Activated CD4-positive, alpha-beta T cell treated with anti-CD3 and anti-CD28 coated beads, Interleukin-2, amount 50 U/mL, for 1 hour (primary cell): Measurements from ENCODE around the gene SLC6A3.

ENCODE experiments used
- DNase-seq: peaks from one replicate; pipeline ENCODE4 v3.0.0-alpha.2; 2020

Gene SLC6A3

DNA sequence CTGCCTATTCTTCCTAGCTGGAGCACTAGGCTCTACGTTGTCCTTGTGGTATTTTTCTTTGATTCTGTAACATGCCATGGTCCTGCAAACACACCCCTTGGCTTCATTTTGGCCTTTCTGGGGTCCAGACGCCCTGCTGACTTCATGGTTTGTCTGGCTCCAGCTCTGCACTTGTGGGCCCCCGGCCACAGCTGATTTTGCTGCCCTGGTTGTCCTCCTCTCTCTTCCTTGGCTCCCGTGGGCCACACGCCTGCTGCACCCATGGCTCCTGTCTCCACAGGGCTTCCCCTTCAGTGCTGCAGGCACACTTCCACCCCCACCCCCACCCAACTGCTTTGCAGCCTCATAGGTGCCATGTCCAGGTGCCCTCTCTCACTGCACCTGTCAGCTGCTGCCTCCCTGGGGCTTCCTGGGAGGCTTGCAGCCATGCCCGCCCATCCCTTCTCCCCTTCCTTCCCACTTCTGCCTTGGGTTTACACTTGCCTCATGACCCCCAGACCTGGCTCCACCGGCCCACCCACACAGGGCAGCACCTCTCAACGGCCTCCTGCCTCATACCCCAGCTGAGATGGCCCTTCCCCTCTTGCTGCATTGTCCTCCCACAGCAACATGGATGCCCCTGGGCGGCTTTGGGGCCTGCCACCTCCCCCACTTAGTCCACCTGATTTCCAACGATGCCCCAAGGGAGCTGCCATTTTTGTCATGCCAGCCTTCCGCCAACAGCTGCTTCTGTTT is 25.6 kb downstream of the SLC6A3 start:
- DNase-seq: no peak

DNA sequence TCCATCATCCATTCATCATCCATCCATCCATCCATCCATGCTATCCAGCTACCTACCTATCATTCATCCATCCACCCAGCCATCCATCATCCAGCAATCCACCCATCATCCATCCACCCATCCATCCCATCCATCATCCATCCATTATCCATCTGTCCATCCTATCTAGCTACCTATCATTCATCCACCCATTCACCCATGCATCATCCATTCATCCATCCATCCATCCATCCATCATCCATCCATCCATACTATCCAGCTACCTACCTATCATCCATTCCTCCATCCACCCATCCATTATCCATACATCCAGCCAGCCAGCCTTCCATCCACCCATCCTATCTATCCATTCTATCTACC is 26.3 kb downstream of the SLC6A3 start:
- no peak for DNase-seq

DNA sequence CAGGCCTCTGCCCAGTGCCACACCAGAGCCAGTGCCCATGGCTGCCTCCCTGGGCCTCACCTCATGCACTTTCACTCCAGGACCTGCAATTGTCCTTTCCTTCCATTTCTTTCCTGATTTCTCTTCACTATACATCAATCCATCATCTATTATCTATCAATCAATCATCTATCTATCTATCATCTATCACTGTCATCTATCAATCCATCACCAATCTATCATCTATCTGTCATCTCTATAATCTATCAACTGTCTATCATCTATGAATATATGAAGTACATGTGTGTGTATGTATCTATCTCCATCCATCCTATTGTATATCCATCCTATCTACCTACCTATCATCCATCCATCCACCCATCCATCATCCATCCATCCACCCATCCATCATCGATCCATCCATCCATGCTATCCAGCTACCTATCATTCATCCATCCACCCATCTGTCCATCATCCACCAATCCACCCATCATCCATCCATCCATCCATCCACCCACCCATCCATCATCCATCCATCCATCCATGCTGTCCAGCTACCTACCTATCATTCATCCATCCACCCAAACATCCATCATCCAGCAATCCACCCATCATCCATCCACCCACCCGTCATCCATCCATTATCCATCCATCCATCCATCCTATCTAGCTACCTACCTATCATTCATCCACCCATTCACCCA is 26.9 kb downstream of the SLC6A3 start:
- no peak for DNase-seq

DNA sequence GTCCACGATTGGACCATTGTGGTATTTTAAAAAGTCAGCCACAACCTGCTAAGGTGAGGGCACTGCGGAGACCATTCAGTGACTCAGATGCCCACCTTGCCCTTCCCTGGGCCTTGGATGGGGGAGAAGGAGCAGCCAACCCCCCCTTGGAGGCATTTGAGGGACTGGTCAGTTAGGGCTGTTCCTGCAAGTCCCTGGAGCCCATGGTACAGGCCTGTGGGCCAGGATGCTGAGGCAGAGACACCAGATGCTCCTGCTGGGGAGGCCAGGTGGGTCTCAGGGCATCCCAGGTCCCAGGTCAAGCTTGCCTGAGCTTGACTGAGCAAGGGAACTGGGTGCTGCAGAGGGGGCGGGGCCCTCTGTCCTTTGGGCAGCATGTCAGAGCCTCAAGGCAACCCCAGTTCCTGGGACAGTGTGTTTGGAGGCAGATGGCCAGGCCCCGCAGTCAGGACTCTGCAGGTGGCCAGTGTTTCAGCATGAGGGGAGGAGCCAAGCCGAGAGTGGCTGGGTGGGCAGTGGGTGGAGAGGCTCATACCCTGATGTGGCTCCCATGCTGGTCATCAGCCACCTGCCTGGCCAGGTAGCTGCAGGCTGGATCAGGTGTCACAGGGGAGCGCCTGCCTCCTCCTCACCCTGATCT is 27.5 kb downstream of the SLC6A3 start:
- DNase-seq: no peak

DNA sequence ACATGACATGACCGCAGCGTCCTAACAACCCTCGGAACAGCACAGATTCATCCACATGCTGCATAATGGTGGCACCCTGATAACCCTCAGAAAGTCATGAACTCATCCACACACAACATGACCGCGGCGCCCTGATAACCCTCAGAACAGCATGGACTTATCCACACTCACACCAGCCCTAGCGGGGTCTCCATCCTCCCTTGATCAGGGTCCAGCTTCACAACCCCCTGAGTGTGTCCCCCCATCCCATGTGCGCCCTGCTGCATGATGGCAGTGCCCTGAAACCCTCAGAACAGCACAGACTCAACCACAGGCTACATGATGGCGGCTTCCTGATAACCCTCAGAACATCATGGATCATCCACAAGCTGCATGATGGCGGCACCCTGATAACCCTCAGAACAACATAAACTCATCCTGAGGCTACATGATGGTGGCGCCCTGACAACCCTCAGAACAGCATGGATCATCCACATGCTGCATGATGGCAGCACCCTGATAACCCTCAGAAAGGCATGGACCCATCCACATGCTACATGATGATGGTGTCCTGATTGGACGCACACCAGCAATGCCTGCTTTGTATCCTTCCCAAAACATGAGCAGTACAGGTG is 28.3 kb downstream of the SLC6A3 start:
- no peak for DNase-seq

DNA sequence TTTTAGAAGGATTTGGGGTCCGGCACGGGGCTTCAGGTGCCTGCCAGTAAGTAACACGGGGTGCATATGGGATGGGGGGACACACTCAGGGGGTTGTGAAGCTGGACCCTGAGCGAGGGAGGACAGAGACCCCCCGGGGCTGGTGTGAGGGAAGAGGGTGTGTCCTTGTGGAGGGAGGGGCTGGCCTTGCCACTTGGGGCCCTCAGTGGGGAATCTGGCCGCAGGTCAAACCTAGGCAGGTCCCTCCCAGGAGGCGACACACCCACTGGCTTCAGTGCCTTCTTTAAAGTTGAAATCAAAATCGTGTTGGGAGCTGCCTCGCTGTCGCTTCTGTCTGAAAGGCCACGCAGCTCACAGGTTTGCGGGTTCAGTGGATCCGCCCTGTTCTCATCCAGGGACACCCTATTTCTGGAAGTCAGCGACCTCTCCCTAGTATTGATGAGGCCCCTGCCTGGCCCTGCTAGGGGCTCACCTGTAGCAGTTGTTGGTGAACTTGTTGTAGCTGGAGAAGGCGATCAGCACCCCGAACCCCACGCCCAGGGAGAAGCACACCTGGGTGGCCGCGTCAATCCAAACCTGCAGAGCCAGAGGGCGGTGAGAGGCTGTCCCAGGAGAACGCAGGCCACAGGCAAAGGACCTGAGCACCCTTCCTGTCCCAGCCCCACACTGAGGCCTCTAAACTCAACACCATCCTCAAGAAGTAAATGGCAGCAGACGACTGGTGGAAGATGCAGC is 29.4 kb downstream of the SLC6A3 start:
- DNase-seq: no peak

DNA sequence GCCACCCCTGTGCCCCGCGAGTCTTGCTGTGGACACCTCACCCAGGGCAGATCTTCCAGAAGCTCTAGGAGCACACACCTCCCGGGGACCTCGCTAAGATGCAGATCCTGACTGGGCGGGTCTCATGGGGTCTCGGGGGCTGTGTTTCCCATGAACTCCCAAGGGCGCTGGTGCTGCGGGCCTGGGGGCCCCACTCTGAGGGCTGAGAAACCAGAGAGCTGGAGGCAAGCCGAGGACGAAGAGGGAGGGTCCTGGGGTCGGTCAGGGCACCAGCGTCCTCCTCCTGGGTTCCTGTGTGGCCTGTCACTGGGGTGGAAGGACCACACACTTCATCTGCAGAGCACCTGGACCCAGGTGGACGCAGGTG is 30.2 kb downstream of the SLC6A3 start:
- no peak for DNase-seq

DNA sequence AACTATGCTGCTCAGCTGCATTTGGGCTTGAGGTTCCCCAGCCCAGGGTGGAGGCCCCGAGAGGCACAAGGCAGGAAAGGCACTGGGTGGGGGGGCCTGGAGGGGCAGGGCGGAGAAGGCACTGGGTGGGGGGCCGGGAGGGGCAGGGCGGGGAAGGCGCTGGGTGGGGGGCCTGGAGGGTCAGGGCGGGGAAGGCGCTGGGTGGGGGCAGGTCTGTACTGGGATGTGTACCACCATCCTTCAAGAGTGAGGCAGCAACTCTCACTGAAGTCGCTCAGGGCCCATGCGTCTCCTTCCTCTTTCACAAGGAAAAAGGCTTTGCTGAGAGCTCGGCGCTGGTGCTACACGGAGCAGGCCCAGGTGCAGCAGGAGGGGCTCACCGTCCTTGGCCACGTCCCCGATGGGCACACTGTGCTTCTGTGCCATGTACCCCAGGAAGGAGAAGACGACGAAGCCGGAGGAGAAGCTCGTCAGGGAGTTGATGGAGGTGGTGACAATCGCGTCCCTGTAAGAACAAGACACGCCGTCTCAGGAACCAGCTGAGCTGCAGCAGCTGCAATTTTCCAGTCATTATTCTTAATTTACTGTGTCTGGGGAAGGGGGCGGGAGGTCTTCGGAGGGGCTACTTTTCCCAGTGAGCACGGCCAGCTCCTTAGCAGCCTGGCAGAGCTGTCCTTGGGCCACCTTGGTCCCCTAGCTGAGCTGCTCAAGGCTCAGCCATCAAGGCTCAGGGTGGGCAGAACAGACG is 30.8 kb downstream of the SLC6A3 start:
- no peak for DNase-seq

DNA sequence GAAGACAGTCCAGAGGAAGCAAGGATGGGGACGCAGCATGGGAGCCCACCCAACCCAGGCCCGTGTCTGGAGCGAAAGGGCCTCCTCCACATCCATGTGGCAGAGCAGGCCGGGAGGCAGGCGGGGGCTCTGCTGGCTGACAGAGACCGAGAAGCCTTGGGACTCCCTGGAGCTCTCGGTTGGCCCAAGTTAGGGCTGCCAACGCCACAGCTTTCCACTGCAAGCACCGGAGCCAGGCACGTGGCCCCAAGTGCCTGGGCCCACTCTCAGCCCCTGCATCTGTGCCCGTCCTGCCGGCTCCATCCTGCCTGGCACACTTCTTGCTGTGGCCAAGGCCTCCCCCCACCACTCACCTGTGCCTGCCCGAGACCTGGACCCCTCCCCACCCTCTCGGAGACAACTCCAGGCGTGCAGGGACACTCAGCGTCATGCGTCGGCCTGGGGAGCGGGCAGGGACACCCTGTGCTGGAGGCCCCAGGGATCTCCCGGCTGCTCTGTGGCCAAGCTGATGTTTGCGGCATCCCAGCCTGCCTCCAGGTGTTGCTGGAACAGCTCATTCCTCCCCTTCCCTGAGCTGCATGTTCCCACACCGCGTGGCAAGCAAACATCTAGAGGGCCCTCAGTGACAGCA is 31.5 kb downstream of the SLC6A3 start:
- no peak for DNase-seq

DNA sequence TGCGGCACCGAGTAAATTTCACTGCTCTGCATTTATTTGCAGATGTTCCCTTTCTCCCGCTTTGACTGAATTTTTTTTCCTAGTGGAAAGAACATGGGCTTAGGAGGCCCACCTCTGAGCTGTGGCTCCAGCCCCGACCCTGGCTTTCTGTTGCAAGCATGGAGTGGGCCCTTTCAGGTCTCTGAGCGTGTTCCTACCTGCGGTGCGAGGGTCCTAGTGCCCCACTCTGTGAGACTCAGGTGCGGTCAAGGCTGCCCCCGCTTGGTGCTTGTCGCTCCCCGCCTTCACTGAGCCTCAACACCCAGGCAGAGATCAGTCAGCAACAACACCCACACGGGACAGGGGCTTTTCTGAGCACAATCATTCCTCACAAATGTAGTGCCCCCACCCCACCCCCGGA is 32.0 kb downstream of the SLC6A3 start:
- no peak for DNase-seq

DNA sequence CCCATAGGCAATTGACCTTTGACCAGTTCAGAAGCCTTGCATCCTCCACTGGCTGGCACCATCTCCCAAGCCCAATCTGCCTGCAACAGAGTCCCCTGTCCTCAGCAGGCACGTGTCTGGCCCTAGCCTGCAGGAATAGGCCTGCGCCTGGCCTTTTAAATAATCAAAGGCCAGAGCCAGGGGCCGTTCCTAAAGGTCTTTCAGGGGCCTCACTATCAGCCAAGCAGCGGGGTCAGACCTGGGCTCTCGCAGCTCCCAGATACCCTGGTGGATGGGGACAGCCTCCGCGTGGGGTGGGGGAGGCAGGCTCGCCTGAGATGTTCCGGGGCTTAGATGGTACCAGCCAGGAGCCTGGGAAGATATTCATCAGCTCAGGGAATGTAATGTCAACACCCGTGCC is 32.6 kb downstream of the SLC6A3 start:
- no peak for DNase-seq

DNA sequence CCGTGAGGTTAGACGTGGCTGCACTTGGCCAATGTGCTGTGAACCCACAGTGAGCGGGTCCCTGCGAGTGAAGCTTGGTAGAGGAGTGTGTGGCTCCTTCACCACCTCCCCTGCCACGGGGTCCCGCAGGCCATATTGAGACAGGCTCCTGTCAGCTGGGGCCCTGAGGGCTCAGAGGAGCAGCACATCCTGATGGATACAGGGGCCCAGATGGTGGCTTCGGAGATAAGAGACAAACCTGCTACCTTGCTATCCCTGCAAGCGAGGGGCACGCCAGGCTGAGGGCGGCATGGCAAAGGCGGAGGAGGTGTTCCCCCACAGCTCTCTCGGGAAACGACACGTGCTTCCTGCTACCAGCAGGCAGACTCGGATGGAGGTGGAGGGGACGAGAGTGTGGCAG is 33.1 kb downstream of the SLC6A3 start:
- no peak for DNase-seq

DNA sequence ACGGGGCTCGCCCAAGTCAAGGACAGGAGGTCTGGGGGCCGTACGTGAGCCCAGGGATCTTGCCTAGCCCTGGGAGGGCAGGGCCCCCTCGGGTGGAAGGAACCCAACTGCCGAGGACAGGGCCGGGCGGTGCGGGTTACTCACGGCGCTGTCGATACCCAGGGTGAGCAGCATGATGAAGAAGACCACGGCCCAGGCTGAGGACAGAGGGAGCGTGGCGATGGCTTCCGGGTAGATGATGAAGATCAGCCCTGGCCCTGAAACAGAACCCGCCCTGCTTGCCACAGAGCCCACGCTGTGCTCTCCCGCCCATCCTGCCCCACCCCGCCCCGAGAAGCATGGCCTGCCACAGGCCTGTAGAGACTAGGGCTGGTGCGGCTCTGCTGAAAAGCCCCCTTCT is 34.1 kb downstream of the SLC6A3 start:
- DNase-seq: no peak

DNA sequence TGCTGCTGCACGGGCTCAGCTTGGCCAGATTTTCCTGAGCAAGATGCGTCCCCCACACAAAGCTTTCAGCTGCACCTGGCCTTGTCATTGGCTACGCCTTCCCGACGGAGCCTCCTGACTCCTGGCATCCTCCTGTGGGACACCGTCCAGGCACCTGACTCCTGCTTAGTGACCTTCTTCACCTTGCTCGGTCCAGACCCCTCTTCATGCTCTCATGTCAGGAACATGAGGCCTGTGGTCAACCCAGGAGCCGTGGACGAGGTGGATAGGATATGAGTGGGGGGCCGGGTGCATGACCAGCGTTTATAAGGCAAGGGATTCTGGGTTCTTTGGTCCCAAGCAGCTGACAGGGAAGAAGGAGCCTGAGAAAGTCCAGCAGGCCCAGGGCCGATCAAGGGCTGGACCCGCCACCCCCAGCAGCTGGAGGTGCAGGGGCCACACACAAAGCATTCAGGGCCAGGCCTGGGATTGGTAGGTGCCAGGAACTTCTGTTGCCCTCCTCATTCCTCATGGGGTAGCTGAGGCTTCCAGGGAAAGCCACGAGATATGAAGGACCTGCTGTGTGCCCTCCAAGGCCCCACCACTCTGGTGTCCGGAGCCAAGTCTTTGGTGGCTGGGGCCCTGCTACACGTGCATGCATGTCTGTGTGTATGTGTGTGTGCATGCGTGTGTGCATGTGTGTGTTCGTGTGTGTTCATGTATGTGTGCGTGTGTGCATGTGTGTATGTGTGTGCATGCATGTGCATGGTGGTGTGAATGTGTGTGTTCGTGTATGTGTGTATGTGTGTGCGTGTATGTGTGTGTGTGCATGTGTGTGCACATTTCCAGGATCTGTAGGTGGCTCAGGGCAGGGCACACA is 34.9 kb downstream of the SLC6A3 start:
- no peak for DNase-seq

DNA sequence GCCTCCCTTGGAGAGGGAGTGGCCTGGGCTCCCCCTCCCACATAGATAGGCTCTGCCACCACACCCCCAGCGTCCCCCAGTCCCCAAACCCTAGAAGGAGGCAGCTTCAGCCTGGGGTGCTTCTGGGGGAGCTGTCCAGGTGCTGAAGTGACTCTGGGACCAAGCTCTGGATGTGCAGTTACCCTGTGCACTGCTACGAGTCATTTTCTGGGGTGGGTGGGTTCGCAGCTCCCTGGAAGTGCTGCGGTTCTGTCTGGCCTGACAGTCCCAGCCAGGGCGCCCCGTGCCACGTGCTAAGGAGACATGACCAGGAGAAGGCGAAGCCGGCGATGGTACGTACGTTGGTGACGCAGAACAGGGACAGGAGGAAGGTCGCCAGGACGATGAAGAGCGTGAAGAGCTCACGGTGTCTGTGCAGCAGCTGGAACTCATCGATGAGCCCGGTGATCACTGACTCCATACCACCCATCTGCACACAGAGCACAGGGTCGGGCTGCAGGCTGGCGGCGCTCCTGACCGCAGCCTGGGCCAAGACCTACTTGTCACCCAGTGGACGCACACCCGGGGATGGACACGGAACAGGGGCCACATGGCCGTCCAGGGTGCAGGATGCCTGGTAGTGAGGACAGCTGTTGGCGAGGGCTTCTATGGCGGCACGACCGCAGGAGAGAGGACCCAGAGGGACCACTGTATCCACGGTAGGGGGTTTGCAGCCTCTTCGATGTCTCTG is 35.7 kb downstream of the SLC6A3 start:
- DNase-seq: no peak

DNA sequence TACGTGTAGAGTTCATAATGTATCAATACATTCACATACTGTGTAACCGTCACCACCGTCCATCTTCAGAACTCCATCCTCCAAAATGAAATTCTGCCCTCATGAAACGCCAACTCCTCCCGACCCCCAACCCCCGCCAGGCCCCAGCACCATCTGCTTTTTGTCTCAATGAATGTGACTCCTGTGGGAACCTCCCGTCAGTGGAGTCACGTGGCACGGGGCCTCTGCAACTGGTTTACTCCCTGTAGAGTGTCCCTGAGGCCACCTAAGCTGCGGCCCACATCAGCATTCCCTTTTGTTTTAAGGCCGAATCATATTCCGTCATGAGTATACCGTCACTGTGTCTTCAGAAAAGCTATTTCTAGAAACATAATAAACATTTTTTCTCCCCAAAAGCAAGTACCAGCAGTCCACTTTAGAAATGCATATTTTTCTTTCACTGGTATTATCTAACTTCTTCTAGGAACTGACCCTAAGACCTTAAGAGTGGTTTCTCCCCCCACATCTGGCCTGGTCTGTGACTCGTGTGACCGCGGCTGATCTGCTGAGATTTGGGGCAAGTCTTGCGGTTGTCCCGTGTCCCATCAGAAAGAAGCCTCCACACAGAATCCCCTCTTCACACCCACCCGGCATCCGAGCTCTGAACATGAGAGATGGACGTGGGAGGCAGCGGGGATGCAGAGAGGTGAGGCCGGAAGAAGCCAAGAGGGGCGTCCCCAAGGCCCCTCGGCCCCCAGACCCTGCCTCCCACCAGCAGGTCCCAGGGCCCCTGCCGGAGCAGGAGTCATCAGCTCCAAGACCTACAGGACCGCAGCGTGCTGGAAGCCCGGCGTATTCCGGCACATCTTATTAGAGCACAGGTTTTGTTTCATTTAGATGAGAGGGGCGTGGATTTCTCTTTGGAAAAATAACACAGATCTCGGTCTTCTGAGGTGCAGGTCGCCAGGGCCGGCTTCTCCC is 38.3 kb downstream of the SLC6A3 start:
- no peak for DNase-seq

DNA sequence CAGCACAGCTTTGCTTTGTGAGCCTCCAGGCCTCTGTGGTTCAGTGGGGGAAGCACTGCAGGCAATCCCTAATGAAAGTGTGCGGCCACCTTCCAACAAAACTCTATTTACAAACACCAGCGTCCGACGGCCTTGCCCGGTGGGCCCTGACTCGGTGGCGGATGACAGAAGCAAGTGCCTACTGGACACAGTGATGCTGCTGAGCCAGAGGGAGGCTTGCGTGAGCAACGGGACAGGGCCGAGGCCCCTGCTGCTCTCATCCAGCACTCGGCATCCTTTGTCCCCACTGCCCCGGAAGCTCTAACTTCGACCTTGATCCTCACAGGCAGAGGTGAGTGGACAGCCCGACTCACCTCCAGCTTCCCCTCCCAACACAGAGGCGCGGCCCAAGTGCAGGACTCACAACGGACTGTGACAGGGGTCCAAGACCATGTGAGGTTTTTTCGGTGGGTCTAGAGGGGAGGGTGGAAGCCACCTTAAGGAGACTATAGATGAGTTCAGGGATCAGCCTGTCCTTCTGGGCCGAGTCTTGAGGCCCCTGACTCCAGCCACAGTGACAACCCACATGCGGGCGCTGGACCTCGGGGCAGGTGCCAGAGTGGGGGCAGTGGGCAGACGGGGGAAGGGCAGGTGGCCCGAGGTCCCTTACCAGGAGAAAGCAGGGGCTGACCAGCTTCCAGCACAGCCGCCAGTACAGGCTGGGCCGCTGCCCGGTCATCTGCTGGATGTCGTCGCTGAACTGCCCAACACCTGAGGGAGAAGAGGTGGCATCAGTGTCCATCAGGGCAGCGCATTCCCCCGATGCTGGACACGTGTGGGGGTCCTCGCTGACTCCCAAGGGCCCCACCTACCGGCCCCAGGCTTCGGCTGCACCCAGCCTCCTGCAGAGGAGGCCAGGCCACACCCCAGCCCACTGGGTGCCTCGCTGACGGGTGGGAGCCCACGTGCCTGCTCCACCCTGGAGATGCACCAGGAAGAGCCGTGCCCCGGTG is 39.4 kb downstream of the SLC6A3 start:
- DNase-seq: no peak

DNA sequence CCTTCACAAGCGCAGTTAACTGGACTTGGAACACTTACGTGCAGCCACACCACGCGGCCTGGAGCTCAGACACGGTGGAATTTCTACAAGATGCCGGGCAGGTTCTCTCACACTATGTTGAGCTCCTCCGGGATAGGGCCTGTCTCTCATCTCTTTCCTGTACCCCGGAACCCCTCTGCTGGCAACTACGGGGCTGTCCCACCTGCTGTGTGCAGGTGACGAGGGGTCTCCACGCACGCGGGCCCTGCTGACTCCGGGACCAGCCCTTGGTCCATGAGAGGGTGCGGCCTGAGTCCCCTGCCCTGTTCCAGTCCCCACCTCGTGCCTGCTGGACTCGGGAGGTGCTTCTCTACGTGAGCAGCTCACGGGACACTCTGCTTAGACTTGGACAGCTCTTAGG is 40.1 kb downstream of the SLC6A3 start:
- no peak for DNase-seq
